MM.1S (cell line): ENCODE data around the gene PRTN3.
"Not testable (repeated sequence)": the region's sequence is repeated elsewhere in the genome, so short reads cannot be mapped to it uniquely, and the experiment has no call there.

Experiments used
- DNase-seq: peaks from one replicate; pipeline ENCODE4 v3.0.0-alpha.2; 2015
- H2AFZ ChIP-seq: fragments of 300-600 bp; sonication (generic); 2 replicates; pipeline ENCODE4 v1.6.0; 2016; ENCODE audit warnings: antibody characterized with exemption, low read length
- H3F3A ChIP-seq: fragments of 300-600 bp; sonication (generic); 2 replicates; pipeline ENCODE4 v1.6.1; 2016; ENCODE audit warnings: mild to moderate bottlenecking, antibody characterized with exemption, low read length, moderate library complexity, mixed read lengths; ENCODE audit not compliant: insufficient read depth
- H3K27ac ChIP-seq: fragments of 300-600 bp; sonication (generic); 2 replicates; pipeline ENCODE4 v1.5.1; 2016; ENCODE audit warnings: mild to moderate bottlenecking, low read length
- H3K27me3 ChIP-seq: fragments of 300-600 bp; sonication (generic); replicated peaks from 2 replicates; pipeline ENCODE4 v1.6.0; 2016; ENCODE audit warnings: low read length; ENCODE audit not compliant: insufficient read depth
- H3K36me3 ChIP-seq: fragments of 300-600 bp; sonication (generic); replicated peaks from 2 replicates; pipeline ENCODE4 v1.6.1; 2016; ENCODE audit warnings: mild to moderate bottlenecking, low read length, mixed read lengths; ENCODE audit not compliant: insufficient read depth
- H3K4me1 ChIP-seq: fragments of 300-600 bp; sonication (generic); 2 replicates; pipeline ENCODE4 v1.6.1; 2016; ENCODE audit warnings: low read length, mixed read lengths
- H3K4me2 ChIP-seq: fragments of 300-600 bp; sonication (generic); 2 replicates; pipeline ENCODE4 v1.6.0; 2016; ENCODE audit warnings: low read depth, low read length
- H3K4me3 ChIP-seq: fragments of 300-600 bp; sonication (generic); 2 replicates; pipeline ENCODE4 v1.5.1; 2016; ENCODE audit warnings: low read length, mixed read lengths
- H3K79me2 ChIP-seq: fragments of 300-600 bp; sonication (generic); 2 replicates; pipeline ENCODE4 v1.6.1; 2016; ENCODE audit warnings: mixed run types, low read length, mixed read lengths
- H3K9ac ChIP-seq: fragments of 300-600 bp; sonication (generic); 2 replicates; pipeline ENCODE4 v1.6.1; 2016; ENCODE audit warnings: low read length, mixed read lengths
- H3K9me2 ChIP-seq: fragments of 300-600 bp; sonication (generic); replicated peaks from 2 replicates; pipeline ENCODE4 v1.6.1; 2016; ENCODE audit warnings: mild to moderate bottlenecking, low read length, mixed read lengths; ENCODE audit not compliant: insufficient read depth
- H3K9me3 ChIP-seq: fragments of 300-600 bp; sonication (generic); replicated peaks from 2 replicates; pipeline ENCODE4 v1.6.1; 2016; ENCODE audit warnings: mild to moderate bottlenecking, low read length, mixed read lengths; ENCODE audit not compliant: insufficient read depth
- H4K20me1 ChIP-seq: fragments of 300-600 bp; sonication (generic); 2 replicates; pipeline ENCODE4 v1.6.1; 2016; ENCODE audit warnings: mild to moderate bottlenecking, low read length, moderate library complexity, mixed read lengths; ENCODE audit not compliant: insufficient read depth
- EZH2 ChIP-seq: fragments of 300-600 bp; sonication (generic); optimal IDR thresholded peaks from 2 replicates; pipeline ENCODE3; 2017; ENCODE audit warnings: low read depth, mild to moderate bottlenecking, antibody characterized with exemption, low read length, mixed read lengths
- EZH2phosphoT487 ChIP-seq: fragments of 300-600 bp; sonication (generic); IDR thresholded peaks from 2 replicates; pipeline ENCODE4 v1.6.1; 2018; ENCODE audit warnings: antibody characterized with exemption, low read length
- TF ChIP-seq, protein P1 (sequence below): fragments of 300-600 bp; sonication (generic); IDR thresholded peaks from 2 replicates; pipeline ENCODE4 v1.5.1; 2016; ENCODE audit warnings: antibody characterized with exemption, low read length, mixed read lengths

Gene PRTN3

DNA sequence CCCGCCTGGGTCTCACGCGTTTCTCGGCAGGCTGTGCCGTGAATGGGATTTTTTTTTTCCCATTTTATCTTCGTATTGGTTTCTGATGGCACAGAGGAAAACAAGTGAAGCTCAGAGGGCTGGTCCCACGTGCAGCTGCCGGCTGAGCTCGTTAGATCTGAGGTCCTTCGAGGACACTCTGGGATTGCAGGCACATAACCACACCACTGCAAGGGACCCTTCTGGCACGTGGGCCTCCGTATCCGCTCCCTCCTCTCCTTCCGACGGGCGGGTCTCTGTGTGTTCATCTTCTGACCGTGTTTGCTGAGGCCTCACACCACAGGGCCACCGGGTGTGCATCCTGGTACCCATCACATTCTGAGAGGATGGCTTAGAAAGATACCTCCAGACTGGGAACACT is 35.3 kb downstream of the PRTN3 start:
- no peak overlapping the region for H2AFZ ChIP-seq
- no peaks in the 10 kb centered on the region for H3K9me2 ChIP-seq
- H3K36me3 ChIP-seq: no peaks in the 10 kb centered on the region

DNA sequence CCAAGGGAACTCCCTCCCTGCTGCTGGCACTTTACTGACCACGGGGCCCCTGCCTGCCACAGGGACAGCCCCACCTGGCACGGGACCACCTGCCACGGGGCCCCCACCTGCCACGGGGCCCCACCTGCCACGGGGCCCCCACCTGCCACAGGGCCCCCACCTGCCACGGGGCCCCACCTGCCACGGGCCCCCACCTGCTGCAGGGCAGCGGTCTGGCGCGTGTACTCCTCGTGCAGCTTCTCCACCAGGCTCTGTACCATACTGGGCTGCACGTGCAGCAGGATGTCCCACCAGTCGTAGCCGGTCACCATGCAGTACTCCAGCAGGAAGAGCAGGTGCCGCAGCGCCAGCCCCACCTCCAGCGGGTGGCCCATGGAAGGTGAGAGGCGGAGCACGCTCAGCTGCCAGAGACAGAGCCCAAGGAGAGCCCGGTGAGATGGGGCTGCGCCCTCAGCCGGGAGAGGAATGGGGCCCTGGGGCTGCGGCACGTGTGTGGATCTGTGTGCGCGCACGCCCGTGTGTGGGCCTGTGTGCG is 36.0 kb downstream of the PRTN3 start:
- no peaks in the 10 kb centered on the region for H3K36me3 ChIP-seq
- TF ChIP-seq EZH2: no peak
- H3K4me2 ChIP-seq: no peak overlapping the region
- H3K9ac ChIP-seq: no peak overlapping the region
- no peak overlapping the region for H3K27ac ChIP-seq
- peaks cover 8% of the 10 kb centered on the region; the same call in 1 of the 2 replicates for H3F3A ChIP-seq
- no peak for DNase-seq
- no peaks in the 10 kb centered on the region for H3K9me2 ChIP-seq
- H4K20me1 ChIP-seq: no peaks in the 10 kb centered on the region
- H2AFZ ChIP-seq: no peak overlapping the region
- H3K9me3 ChIP-seq: no peaks in the 10 kb centered on the region
- no peaks in the 10 kb centered on the region for H3K79me2 ChIP-seq
- no peak overlapping the region for H3K4me3 ChIP-seq
- 0 out of 2 replicates have a peak, but pooled peaks cover 7% of the 10 kb centered on the region for H3K4me1 ChIP-seq
- H3K27me3 ChIP-seq: no peaks in the 10 kb centered on the region

More for the DNA sequence above, 35.3 kb downstream of the PRTN3 start:
- H3K9me3 ChIP-seq: no peaks in the 10 kb centered on the region
- no peaks in the 10 kb centered on the region for H3K79me2 ChIP-seq
- H3K4me3 ChIP-seq: no peak overlapping the region
- 0 out of 2 replicates have a peak, but pooled peaks cover 7% of the 10 kb centered on the region for H3K4me1 ChIP-seq
- no peak overlapping the region for H3K9ac ChIP-seq
- DNase-seq: no peak
- H3F3A ChIP-seq: peaks cover 8% of the 10 kb centered on the region; the same call in 1 of the 2 replicates
- H3K27me3 ChIP-seq: no peaks in the 10 kb centered on the region
- no peak overlapping the region for H3K4me2 ChIP-seq
- no peak overlapping the region for H3K27ac ChIP-seq
- no peak for TF ChIP-seq EZH2phosphoT487
- TF ChIP-seq EZH2: no peak
- TF ChIP-seq, protein P1, sequence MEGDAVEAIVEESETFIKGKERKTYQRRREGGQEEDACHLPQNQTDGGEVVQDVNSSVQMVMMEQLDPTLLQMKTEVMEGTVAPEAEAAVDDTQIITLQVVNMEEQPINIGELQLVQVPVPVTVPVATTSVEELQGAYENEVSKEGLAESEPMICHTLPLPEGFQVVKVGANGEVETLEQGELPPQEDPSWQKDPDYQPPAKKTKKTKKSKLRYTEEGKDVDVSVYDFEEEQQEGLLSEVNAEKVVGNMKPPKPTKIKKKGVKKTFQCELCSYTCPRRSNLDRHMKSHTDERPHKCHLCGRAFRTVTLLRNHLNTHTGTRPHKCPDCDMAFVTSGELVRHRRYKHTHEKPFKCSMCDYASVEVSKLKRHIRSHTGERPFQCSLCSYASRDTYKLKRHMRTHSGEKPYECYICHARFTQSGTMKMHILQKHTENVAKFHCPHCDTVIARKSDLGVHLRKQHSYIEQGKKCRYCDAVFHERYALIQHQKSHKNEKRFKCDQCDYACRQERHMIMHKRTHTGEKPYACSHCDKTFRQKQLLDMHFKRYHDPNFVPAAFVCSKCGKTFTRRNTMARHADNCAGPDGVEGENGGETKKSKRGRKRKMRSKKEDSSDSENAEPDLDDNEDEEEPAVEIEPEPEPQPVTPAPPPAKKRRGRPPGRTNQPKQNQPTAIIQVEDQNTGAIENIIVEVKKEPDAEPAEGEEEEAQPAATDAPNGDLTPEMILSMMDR: no peak
- no peaks in the 10 kb centered on the region for H4K20me1 ChIP-seq

DNA sequence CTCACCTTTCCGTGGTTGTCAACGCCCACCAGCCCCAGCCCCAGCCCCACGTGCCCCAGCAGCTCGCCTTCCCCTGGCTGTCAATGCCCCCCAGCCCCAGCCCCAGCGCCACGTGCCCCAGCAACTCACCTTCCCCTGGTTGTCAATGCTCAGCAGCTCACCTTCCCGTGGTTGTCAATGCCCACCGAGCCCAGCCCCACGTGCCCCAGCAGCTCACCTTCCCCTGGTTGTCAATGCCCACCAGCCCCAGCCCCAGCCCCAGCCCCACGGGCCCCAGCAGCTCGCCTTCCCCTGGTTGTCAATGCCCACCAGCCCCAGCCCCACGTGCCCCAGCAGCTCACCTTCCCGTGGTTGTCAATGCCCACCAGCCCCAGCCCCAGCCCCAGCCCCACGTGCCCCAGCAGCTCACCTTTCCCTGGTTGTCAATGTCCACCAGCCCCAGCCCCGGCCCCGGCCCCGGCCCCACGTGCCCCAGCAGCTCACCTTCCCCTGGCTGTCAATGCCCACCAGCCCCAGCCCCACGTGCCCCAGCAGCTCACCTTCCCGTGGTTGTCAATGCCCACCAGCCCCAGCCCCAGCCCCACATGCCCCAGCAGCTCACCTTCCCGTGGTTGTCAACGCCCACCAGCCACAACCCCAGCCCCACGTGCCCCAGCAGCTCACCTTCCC is 37.3 kb downstream of the PRTN3 start:
- H3K9me2 ChIP-seq, H3K4me3 ChIP-seq, H3K9ac ChIP-seq, H3K4me1 ChIP-seq, H3K79me2 ChIP-seq, H3K27me3 ChIP-seq, H3K4me2 ChIP-seq, H2AFZ ChIP-seq, H3K36me3 ChIP-seq, H4K20me1 ChIP-seq, H3K9me3 ChIP-seq, H3F3A ChIP-seq, DNase-seq, H3K27ac ChIP-seq: not testable (repeated sequence)

DNA sequence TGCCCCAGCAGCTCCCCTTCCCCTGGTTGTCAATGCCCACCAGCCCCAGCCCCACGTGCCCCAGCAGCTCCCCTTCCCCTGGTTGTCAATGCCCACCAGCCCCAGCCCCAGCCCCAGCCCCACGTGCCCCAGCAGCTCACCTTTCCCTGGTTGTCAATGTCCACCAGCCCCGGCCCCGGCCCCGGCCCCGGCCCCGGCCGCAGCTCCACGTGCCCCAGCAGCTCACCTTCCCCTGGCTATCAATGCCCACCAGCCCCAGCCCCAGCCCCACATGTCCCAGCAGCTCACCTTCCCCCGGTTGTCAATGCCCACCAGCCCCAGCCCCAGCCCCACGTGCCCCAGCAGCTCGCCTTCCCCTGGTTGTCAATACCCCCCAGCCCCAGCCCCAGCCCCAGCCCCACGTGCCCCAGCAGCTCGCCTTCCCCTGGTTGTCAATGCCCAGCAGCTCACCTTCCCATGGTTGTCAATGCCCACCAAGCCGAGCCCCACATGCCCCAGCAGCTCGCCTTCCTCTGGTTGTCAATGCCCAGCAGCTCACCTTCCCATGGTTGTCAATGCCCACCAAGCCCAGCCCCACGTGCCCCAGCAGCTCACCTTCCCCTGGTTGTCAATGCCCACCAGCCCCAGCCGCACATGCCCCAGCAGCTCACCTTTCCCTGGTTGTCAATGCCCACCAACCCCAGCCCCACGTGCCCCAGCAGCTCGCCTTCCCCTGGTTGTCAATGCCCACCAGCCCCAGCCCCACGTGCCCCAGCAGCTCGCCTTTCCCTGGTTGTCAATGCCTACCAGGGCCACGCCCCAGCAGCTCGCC is 38.2 kb downstream of the PRTN3 start:
- H3K4me2 ChIP-seq, H3K9me3 ChIP-seq, H3K4me1 ChIP-seq, H3K4me3 ChIP-seq, H4K20me1 ChIP-seq, H3K27me3 ChIP-seq, H3K27ac ChIP-seq, H3K9me2 ChIP-seq, H3K36me3 ChIP-seq, H3F3A ChIP-seq, DNase-seq, H2AFZ ChIP-seq, H3K79me2 ChIP-seq, H3K9ac ChIP-seq: not testable (repeated sequence)
